Panc1 (cell line): ENCODE results near the gene TNK1. TPM values are rescaled to one million over a fixed set of nuclear protein-coding genes. Genes with fewer than 3 reads are reported as not detected.

ENCODE experiments used
- ATAC-seq: fragments of 200-7000 bp; cut with Tn5 transposase; 2 replicates; pipeline ENCODE4 v1.9.1; 2020; ENCODE audit warnings: mild to moderate bottlenecking, moderate library complexity
- BruUV-seq: library from RNA; stranded (reverse); fragments of 400-500 nt; replicated peaks from 2 replicates; lab custom pipeline; 2021; lab: Mats Ljungman, UMichigan
- CTCF ChIA-PET: fragments of 300-600 bp; sonication (Branson Sonifier 250); formaldehyde crosslinking; loops from one replicate; lab custom pipeline; 2022; ENCODE audit warnings: antibody characterized with exemption; lab: Charles Lee
- POLR2A ChIA-PET: fragments of 300-600 bp; sonication (Branson Sonifier 250); formaldehyde crosslinking; loops from one replicate; lab custom pipeline; 2022; ENCODE audit warnings: antibody characterized with exemption; lab: Charles Lee
- DNase-seq: peaks from one replicate; pipeline ENCODE4 v3.0.0-alpha.2; 2010; ENCODE audit warnings: low read depth, low spot score
- H3K27ac ChIP-seq: 2 replicates; pipeline ENCODE4 v1.5.1; 2011; ENCODE audit warnings: mild to moderate bottlenecking, low read length, inconsistent platforms
- H3K27me3 ChIP-seq: fragments of 200-500 bp; sonication (Bioruptor generic); 2 replicates; pipeline ENCODE4 v1.6.0; 2014; ENCODE audit warnings: low read length, inconsistent platforms; ENCODE audit not compliant: control insufficient read depth, insufficient read depth
- H3K36me3 ChIP-seq: fragments of 200-500 bp; sonication (Bioruptor generic); 2 replicates; pipeline ENCODE4 v1.5.1; 2014; ENCODE audit warnings: inconsistent platforms, mild to moderate bottlenecking, low read length, moderate library complexity; ENCODE audit not compliant: control insufficient read depth, insufficient read depth
- H3K4me1 ChIP-seq: 2 replicates; pipeline ENCODE4 v1.5.1; 2011; ENCODE audit warnings: inconsistent platforms, mild to moderate bottlenecking, low read length, moderate library complexity; ENCODE audit not compliant: control insufficient read depth, insufficient read depth
- H3K4me3 ChIP-seq, 2 experiments: 2 replicates each; pipeline ENCODE4 v1.5.1; 2011 to 2012; ENCODE audit warnings: low read depth in 2 of 2, low read length in 2 of 2, mild to moderate bottlenecking in 2 of 2, inconsistent platforms in 1 of 2, moderate library complexity in 1 of 2
- H3K9me3 ChIP-seq: fragments of 200-500 bp; sonication (Bioruptor generic); 2 replicates; pipeline ENCODE4 v1.5.1; 2014; ENCODE audit warnings: low read depth, mild to moderate bottlenecking, inconsistent platforms, low read length, moderate library complexity; ENCODE audit not compliant: control insufficient read depth, insufficient read depth
- POLR2AphosphoS5 ChIP-seq: IDR thresholded peaks from 2 replicates; pipeline ENCODE4 v1.6.1; 2012; ENCODE audit warnings: mild to moderate bottlenecking, low read depth, low read length, moderate library complexity
- SIN3A ChIP-seq: IDR thresholded peaks from 2 replicates; pipeline ENCODE4 v1.6.1; 2012; ENCODE audit warnings: low read depth, mild to moderate bottlenecking, low read length, moderate library complexity, borderline replicate concordance; ENCODE audit not compliant: insufficient read depth
- TCF7L2 ChIP-seq: IDR thresholded peaks from 2 replicates; pipeline ENCODE4 v1.6.1; 2011; ENCODE audit warnings: mild to moderate bottlenecking, low read depth, low read length, inconsistent platforms
- in situ Hi-C: cut with HindIII; loops from 2 replicates; pipeline ENCODE4 v1.10.0; 2016; ENCODE audit warnings: low sequenced_read_pairs, low pct_unique_long_range_greater_than_20kb
- intact Hi-C: fragments of 100-400 bp; cut with micrococcal nuclease; formaldehyde crosslinking; loops from one replicate; pipeline ENCODE4 v1.10.0; 2022; ENCODE audit not compliant: unreplicated experiment
- total RNA-seq: library from RNA; stranded (reverse); gene quantifications from one replicate; pipeline ENCODE4 v1.2.1, GENCODE V29; 2021; ENCODE audit not compliant: unreplicated experiment
- TF ChIP-seq, protein P1 (sequence below), 2 experiments: IDR thresholded peaks; 2 replicates each; pipeline ENCODE4 v1.6.1; 2011 to 2012; ENCODE audit warnings: low read depth in 2 of 2, control low read depth in 1 of 2, low read length in 1 of 2, mild to moderate bottlenecking in 1 of 2, moderate library complexity in 1 of 2; ENCODE audit not compliant: insufficient read depth in 1 of 2
- TF ChIP-seq, protein P2 (sequence below): fragments of 450-650 bp; IDR thresholded peaks from 2 replicates; pipeline ENCODE4 v1.5.1; 2017; ENCODE audit warnings: mild to moderate bottlenecking

TNK1 gene
- total RNA-seq, 1 experiment from 2014 or later: 6.2 TPM

DNA sequence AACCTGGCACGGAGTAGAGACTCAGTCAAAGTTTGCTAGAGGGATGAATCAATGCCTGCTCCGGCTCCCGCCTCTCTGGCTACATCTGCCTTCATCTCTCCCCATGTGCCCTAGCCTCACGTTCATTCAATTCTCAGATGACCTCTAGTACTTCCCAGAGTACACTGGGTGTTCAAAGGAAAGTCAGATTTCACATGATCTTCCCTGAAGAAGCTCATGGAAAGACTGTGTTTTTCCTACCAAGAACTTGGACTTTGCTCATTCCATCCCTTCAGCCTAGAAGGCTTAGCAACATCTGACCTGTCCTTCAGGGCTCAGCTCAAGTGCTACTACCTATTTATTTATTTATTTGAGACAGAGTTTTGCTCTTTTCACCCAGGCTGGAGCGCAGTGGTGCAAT lies 11.1 kb upstream of the TNK1 start:
- intact Hi-C loops (no loop called here), in situ Hi-C loops (no loop called here)
- DNase-seq: no peak
- ChIA-PET POLR2A (interaction anchor here (0.6 kb wide), 1 partner anchor 177 kb away, joined by 7 read pairs; no protein-coding TSS in a partner anchor), CTCF (no interaction called here)
- Histone ChIP-seq H3K4me3 (no peak overlapping the region), H3K36me3 (no peaks in the 10 kb centered on the region), H3K4me1 (no peaks in the 10 kb centered on the region), H3K27ac (no peak overlapping the region), H3K9me3 (no peaks in the 10 kb centered on the region), H3K27me3 (no peaks in the 10 kb centered on the region)
- no peak for ATAC-seq
- BruUV-seq: no TSS peak
- no peak for TF ChIP-seq POLR2AphosphoS5
- no peak for TF ChIP-seq SIN3A
- TF ChIP-seq, protein P1, sequence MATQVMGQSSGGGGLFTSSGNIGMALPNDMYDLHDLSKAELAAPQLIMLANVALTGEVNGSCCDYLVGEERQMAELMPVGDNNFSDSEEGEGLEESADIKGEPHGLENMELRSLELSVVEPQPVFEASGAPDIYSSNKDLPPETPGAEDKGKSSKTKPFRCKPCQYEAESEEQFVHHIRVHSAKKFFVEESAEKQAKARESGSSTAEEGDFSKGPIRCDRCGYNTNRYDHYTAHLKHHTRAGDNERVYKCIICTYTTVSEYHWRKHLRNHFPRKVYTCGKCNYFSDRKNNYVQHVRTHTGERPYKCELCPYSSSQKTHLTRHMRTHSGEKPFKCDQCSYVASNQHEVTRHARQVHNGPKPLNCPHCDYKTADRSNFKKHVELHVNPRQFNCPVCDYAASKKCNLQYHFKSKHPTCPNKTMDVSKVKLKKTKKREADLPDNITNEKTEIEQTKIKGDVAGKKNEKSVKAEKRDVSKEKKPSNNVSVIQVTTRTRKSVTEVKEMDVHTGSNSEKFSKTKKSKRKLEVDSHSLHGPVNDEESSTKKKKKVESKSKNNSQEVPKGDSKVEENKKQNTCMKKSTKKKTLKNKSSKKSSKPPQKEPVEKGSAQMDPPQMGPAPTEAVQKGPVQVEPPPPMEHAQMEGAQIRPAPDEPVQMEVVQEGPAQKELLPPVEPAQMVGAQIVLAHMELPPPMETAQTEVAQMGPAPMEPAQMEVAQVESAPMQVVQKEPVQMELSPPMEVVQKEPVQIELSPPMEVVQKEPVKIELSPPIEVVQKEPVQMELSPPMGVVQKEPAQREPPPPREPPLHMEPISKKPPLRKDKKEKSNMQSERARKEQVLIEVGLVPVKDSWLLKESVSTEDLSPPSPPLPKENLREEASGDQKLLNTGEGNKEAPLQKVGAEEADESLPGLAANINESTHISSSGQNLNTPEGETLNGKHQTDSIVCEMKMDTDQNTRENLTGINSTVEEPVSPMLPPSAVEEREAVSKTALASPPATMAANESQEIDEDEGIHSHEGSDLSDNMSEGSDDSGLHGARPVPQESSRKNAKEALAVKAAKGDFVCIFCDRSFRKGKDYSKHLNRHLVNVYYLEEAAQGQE (IDR thresholded peaks at IDR 0.05; ENCODE audit: insufficient read depth in 1 of 2, low read depth in 2 of 2, low read length in 1 of 2): no peak
- TF ChIP-seq, protein P2, sequence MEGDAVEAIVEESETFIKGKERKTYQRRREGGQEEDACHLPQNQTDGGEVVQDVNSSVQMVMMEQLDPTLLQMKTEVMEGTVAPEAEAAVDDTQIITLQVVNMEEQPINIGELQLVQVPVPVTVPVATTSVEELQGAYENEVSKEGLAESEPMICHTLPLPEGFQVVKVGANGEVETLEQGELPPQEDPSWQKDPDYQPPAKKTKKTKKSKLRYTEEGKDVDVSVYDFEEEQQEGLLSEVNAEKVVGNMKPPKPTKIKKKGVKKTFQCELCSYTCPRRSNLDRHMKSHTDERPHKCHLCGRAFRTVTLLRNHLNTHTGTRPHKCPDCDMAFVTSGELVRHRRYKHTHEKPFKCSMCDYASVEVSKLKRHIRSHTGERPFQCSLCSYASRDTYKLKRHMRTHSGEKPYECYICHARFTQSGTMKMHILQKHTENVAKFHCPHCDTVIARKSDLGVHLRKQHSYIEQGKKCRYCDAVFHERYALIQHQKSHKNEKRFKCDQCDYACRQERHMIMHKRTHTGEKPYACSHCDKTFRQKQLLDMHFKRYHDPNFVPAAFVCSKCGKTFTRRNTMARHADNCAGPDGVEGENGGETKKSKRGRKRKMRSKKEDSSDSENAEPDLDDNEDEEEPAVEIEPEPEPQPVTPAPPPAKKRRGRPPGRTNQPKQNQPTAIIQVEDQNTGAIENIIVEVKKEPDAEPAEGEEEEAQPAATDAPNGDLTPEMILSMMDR: no peak
- no peak for TF ChIP-seq TCF7L2

DNA sequence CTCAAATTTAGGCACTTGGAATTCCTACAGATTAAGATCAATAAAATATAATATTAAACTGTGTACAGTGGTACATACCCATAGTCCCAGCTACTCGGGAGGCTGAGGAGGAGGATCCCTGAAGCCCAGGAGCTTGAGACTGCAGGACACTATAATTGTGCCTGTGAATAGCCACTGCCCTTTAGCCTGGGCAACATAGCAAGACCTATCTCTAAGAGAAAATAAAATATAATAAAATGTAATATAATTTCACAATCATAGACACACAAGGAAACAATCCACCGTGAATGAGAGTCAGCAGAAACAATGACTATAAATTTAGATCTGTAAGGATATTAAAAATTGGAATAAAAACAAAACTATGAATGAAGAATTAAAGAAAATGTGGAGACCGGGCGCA lies 10.0 kb upstream of the TNK1 start:
- no peak for TF ChIP-seq TCF7L2
- TF ChIP-seq POLR2AphosphoS5: no peak
- no peak for TF ChIP-seq SIN3A
- TF ChIP-seq, protein P1 (IDR thresholded peaks at IDR 0.05; ENCODE audit: insufficient read depth in 1 of 2, low read depth in 2 of 2, low read length in 1 of 2): no peak
- TF ChIP-seq, protein P2: no peak
- no TSS peak for BruUV-seq

More for the DNA sequence above, 10.0 kb upstream of the TNK1 start:
- in situ Hi-C loops: no loop called here
- intact Hi-C loops: no loop called here
- Histone ChIP-seq H3K27me3 (no peaks in the 10 kb centered on the region), H3K9me3 (no peaks in the 10 kb centered on the region), H3K4me1 (no peaks in the 10 kb centered on the region), H3K4me3 (no peak overlapping the region), H3K36me3 (no peaks in the 10 kb centered on the region), H3K27ac (no peak overlapping the region)
- ChIA-PET POLR2A (interaction anchor here (0.6 kb wide), 1 partner anchor 279 kb away, joined by 8 read pairs; no protein-coding TSS in a partner anchor), CTCF (no interaction called here)
- DNase-seq (no peak), ATAC-seq (no peak)
